Spleen (tissue), 11 donors: ENCODE results near the gene CERS5. TPM values are rescaled to one million over a fixed set of nuclear protein-coding genes. Genes with fewer than 3 reads are reported as not detected.
A peak's percentile ranks its signal among the peaks of the same experiment; 100 is the strongest.

Experiments
- DNase-seq: peaks from one replicate; pipeline ENCODE4 v3.0.0-alpha.2; 2020
- H3K27ac ChIP-seq, 8 donors: fragments of 200-600 bp; sonication (generic) in 7 of 8; 1 replicate in 4 of 8; 2 replicates in 4 of 8; pipeline versions ENCODE4 v1.5.0 to v1.8.0; 2016 to 2021; ENCODE audit warnings: inconsistent platforms in 4 of 8, mild to moderate bottlenecking in 4 of 8, moderate library complexity in 1 of 8
- H3K27me3 ChIP-seq, 7 donors: fragments of 200-600 bp; sonication (generic) in 6 of 7; replicated peaks in 1 of 7; 1 replicate in 4 of 7; 2 replicates in 3 of 7; pipeline versions ENCODE4 v1.5.0 to v1.8.0; 2016 to 2021; ENCODE audit warnings: inconsistent platforms in 3 of 7, mild to moderate bottlenecking in 1 of 7
- H3K36me3 ChIP-seq, 6 donors: fragments of 200-600 bp; sonication (generic) in 5 of 6; 1 replicate in 4 of 6; 2 replicates in 2 of 6; pipeline versions ENCODE4 v1.5.0 to v1.8.0; 2016 to 2021; ENCODE audit warnings: inconsistent platforms in 2 of 6
- H3K4me1 ChIP-seq, 6 donors: fragments of 200-600 bp; sonication (generic) in 5 of 6; 1 replicate in 3 of 6; 2 replicates in 3 of 6; pipeline versions ENCODE4 v1.5.0 to v1.8.0; 2016 to 2021; ENCODE audit warnings: inconsistent platforms in 3 of 6
- H3K4me3 ChIP-seq, 8 donors: fragments of 200-600 bp; sonication (generic) in 7 of 8; 1 replicate in 4 of 8; 2 replicates in 4 of 8; pipeline versions ENCODE4 v1.5.0 to v1.8.0; 2016 to 2021; ENCODE audit warnings: inconsistent platforms in 4 of 8, mild to moderate bottlenecking in 4 of 8, moderate library complexity in 2 of 8
- H3K9me3 ChIP-seq, 8 donors: fragments of 200-600 bp; sonication (generic) in 7 of 8; 1 replicate in 4 of 8; 2 replicates in 4 of 8; pipeline versions ENCODE4 v1.5.0 to v1.8.0; 2016 to 2021; ENCODE audit warnings: inconsistent platforms in 4 of 8
- POLR2A ChIP-seq, 3 donors: fragments of 450-650 bp; IDR thresholded peaks; one replicate each; pipeline ENCODE4 v1.5.1; 2017; ENCODE audit warnings: antibody characterized with exemption in 3 of 3, mild to moderate bottlenecking in 1 of 3
- POLR2AphosphoS5 ChIP-seq, 3 donors: sonication (generic); formaldehyde crosslinking; IDR thresholded peaks; one replicate each; pipeline ENCODE4 v1.5.1; 2017; ENCODE audit warnings: antibody characterized with exemption in 3 of 3
- WGBS, 5 donors: extraction: QIAGEN DNeasy Blood & Tissue Kit in 3 of 5; methylation state at CpG; one replicate each; pipeline versions ENCODE4 v1.1.5 to v1.1.7; 2013 to 2018; 5-methylcytosine and 5-hydroxymethylcytosine counted together
- intact Hi-C: fragments of 100-400 bp; cut with DNase I; formaldehyde crosslinking; loops from one replicate; pipeline ENCODE4 v1.15.0; 2023; ENCODE audit warnings: low total_unique reads
- polyA plus RNA-seq, 3 donors: library from polyadenylated mRNA; stranded (reverse); fragments of 200-250 nt; gene quantifications; one replicate each; pipeline ENCODE4 v1.2.1, GENCODE V29; 2013
- total RNA-seq, 7 donors: library from RNA; depleted of rRNA in 3 of 7; stranded (reverse); fragments of >200 nt in 3 of 7; fragmentation: NEBNext Ultra II Directional in 4 of 7; extraction: Animal tissue kit (Norgen Biotek cat#: 25700) in 4 of 7; gene quantifications; one replicate each; pipeline versions ENCODE4 v1.1.0 to v1.2.1, GENCODE V29; 2016 to 2021
- TF ChIP-seq, protein P1 (sequence below), 11 experiments: fragments of 200-600 bp in 7 of 11; fragments of 450-650 bp in 4 of 11; sonication (generic) in 4 of 11; IDR thresholded peaks in 8 of 11; conservative IDR thresholded peaks in 3 of 11; 1 replicate in 7 of 11; 2 replicates in 4 of 11; pipeline versions ENCODE4 v1.4.0 to v1.8.0; 2016 to 2021; ENCODE audit warnings: antibody characterized with exemption in 11 of 11, inconsistent platforms in 4 of 11, mild to moderate bottlenecking in 1 of 11
- donor health status: healthy with polysubstance abuse.
- donor health status: DM: no; HTN: no; CAD: no; lungs with moderate emphysema.
- donor health status: DM: no; HTN: no; CAD: no.
- donor health status: Bipolar disorder and iron deficiency.
- donor health status: healthy.
- donor health status: DM: no; HTN: no; CAD: no.
- donor health status: DM: yes; HTN: yes; CAD: no.

CERS5 gene
- total and polyA plus RNA-seq, 10 donors, result 21.8 to 90.8 (median 43.6) TPM

DNA sequence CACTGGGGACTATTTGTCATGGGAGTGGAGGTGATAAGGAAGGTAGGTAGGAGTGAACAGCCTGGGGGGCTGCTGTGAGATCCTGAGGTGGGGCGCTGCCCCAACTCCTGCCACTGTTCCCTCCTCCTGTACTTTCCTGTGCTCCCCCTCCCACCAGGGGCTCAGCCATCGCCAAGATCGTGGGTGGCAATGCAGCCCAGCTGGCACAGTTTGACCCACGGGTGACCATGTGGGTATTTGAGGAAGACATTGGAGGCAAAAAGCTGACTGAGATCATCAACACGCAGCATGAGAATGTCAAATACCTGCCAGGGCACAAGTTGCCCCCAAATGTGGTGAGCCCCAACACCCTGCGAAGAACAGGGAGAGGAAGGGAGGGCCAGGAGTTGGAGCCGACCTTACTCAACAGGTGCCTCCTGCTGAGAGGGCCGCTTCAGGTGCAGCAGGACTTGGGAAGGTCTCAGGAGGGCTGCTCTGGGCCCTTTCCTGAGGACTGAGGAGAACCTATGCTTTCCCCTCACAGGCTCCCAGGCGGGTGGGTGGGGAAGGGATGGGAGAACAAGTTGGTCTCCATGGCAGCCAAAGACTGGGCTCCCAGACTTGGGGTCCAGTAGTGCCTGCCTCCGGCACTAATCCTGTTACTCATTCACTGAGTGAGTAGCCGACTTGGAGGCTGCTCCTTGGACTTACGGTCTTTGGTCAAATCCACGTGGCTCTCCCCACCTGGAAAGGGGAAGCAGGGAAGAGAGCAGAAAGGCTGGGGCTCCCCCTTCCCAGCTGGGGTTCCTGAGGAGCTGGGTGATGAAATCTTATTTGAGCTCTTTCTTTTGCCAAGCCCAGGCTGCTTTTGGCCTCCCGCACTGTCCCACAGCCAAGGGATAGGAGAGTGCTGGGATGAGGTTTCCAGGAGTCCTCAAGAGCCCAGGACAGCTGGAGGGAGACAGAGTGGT lies 62.5 kb downstream of the CERS5 start:
- intact Hi-C loops, result no loop called here
- Histone ChIP-seq H3K36me3 (peaks cover 0 to 32% (median 18%) of the 10 kb centered on the region in 6 donors), H3K27ac (no peak overlapping the region), H3K4me3 (no peak overlapping the region), H3K4me1 (peaks cover 2 to 11% (median 6%) of the 10 kb centered on the region in 6 donors), H3K27me3 (no peaks in the 10 kb centered on the region), H3K9me3 (no peaks in the 10 kb centered on the region)
- 81 to 87% (median 82%) methylated on average over 14 of the region's 14 CpGs for WGBS, 5 donors
- DNase-seq, result no peak
- TF ChIP-seq POLR2AphosphoS5 (IDR thresholded peaks at IDR 0.05) (no peak), POLR2A (IDR thresholded peaks at IDR 0.05) (no peak)
- TF ChIP-seq, protein P1, sequence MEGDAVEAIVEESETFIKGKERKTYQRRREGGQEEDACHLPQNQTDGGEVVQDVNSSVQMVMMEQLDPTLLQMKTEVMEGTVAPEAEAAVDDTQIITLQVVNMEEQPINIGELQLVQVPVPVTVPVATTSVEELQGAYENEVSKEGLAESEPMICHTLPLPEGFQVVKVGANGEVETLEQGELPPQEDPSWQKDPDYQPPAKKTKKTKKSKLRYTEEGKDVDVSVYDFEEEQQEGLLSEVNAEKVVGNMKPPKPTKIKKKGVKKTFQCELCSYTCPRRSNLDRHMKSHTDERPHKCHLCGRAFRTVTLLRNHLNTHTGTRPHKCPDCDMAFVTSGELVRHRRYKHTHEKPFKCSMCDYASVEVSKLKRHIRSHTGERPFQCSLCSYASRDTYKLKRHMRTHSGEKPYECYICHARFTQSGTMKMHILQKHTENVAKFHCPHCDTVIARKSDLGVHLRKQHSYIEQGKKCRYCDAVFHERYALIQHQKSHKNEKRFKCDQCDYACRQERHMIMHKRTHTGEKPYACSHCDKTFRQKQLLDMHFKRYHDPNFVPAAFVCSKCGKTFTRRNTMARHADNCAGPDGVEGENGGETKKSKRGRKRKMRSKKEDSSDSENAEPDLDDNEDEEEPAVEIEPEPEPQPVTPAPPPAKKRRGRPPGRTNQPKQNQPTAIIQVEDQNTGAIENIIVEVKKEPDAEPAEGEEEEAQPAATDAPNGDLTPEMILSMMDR (IDR thresholded peaks at IDR 0.05 in 8 of 11, conservative IDR thresholded peaks at IDR 0.05 in 3 of 11), result no peak

DNA sequence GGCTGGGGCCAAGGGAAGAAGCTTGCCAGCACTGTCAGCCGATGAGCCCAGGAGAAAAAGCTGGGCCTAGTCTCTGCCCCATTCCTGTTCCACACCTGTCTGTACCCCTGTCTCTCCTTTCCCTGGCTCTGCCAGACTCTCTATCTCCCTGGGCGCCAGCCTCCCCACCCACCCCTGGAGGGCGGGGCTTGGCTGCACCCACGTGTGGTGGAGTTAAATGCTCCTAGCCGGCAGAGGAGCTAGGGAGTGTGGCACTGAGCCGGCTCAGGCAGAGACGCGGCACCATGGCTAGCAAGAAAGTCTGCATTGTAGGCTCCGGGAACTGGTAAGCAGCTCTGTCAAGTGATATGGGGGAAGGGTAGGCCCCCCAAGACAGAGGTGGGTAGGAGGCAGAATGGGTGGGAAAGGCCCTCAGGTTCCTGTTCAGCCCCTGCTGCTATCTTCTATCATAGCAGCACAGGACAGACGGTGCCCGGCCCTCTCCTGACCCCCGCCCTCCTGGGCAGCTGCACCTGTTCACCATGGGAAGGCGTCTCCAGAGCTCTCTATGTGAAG lies 63.3 kb downstream of the CERS5 start, which contains the start of gene GPD1:
Gene GPD1, plus strand, starts transcription at position 242 of the 555 bp plus-strand sequence. Its CDS starts 43 bp downstream, at position 285.
- no peak within 1 kb of the TSS for H3K27ac ChIP-seq

DNA sequence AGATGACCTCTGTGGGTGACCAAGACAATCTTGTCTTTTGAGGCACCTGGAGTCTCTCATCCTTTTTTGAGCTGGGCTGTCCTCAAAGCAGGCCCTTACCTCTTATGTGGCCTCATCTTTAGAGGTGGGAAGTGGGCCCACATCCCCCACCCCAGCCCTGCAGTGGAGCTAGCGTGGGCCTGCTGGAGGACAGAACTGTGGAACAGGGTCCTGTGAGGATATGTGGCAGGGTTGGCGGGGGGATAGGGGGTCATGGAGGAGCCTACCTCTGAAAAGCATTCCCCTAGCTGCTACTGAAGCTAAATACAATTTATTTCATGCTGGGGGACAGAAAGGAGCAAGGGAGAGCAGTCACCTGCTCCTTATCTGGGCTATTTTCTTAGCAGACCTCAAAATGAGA lies 63.8 kb downstream of the CERS5 start:
- Histone ChIP-seq H3K36me3 (peaks cover 0 to 45% (median 31%) of the 10 kb centered on the region in 6 donors), H3K4me1 (peaks cover 0 to 4% (median 0%) of the 10 kb centered on the region in 6 donors), H3K27me3 (no peaks in the 10 kb centered on the region), H3K4me3 (no peak overlapping the region), H3K27ac (no peak overlapping the region), H3K9me3 (no peaks in the 10 kb centered on the region)
- no peak for DNase-seq
- no peak for TF ChIP-seq POLR2A (IDR thresholded peaks at IDR 0.05)
- TF ChIP-seq, protein P1 (IDR thresholded peaks at IDR 0.05 in 8 of 11, conservative IDR thresholded peaks at IDR 0.05 in 3 of 11), result no peak
- intact Hi-C loops, result no loop called here
- 93 to 100% (median 97%) methylated on average over 2 of the region's 2 CpGs for WGBS, 5 donors

More for the DNA sequence above, 63.3 kb downstream of the CERS5 start, which contains the start of gene GPD1:
- Histone ChIP-seq H3K36me3 (peaks cover 0 to 40% (median 26%) of the 10 kb centered on the region in 6 donors), H3K27me3 (no peaks in the 10 kb centered on the region), H3K4me3 (no peak within 1 kb of the TSS), H3K4me1 (peaks cover 0 to 4% (median 0%) of the 10 kb centered on the region in 6 donors), H3K9me3 (no peaks in the 10 kb centered on the region)
- intact Hi-C loops, result no loop called here
- TF ChIP-seq POLR2AphosphoS5 (IDR thresholded peaks at IDR 0.05) (peak in 2 of 3 donors; percentile 38 to 40), POLR2A (IDR thresholded peaks at IDR 0.05) (no peak)
- no peak for DNase-seq
- 55 to 72% (median 58%) methylated on average over 13 of the region's 13 CpGs for WGBS, 5 donors

DNA sequence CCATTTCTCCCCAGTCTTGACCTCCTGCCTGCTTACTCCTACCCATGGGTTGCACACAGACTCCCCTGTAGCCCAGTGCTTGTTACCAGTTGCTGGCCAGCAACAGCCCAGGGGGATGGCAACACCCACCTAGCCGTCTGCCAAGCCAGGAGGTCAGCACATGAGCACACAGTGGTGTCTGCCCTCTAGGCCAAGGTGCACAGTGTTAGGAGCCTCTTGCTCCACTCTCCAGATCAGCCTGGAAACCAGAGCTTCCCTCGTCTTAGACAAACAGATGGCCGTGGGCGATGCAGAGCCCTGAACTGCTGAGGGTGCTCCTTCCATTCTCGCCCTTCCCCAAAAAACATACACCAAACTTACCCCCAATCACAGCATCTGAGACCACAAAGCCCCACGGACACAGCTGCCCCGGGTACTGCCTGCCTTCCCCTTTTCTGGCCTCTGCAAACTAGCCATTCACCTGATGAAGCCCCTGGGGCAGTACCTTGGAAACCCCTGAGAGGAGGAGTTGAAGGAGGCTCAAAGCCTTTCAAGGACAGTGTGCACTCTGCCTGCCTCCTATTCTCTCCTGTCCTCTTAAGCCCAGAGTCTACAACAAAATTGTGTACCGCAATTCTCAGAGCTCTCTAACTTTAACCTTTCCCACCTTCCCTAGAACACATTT lies 64.4 kb downstream of the CERS5 start:
- peaks cover 0 to 4% (median 0%) of the 10 kb centered on the region in 6 donors for H3K4me1 ChIP-seq
- 72 to 83% (median 79%) methylated on average over 7 to 8 of the region's 8 CpGs for WGBS, 5 donors
- intact Hi-C loops, result no loop called here
- H3K36me3 ChIP-seq, result peaks cover 0 to 51% (median 37%) of the 10 kb centered on the region in 6 donors
- no peak overlapping the region for H3K4me3 ChIP-seq
- no peak overlapping the region for H3K27ac ChIP-seq
- TF ChIP-seq POLR2AphosphoS5 (IDR thresholded peaks at IDR 0.05) (peak in 1 of 3 donors; percentile 30), POLR2A (IDR thresholded peaks at IDR 0.05) (no peak)
- H3K27me3 ChIP-seq, result no peaks in the 10 kb centered on the region
- H3K9me3 ChIP-seq, result no peaks in the 10 kb centered on the region
- no peak for DNase-seq
